LNCaP clone FGC (cell line): Measurements from ENCODE around the gene WWC2.

Experiments
- DNase-seq: peaks from one replicate; pipeline ENCODE4 v3.0.0-alpha.2; 2011; ENCODE audit warnings: low read depth
- H3K4me3 ChIP-seq: 2 replicates; pipeline ENCODE4 v1.5.1; 2011; ENCODE audit warnings: mild to moderate bottlenecking, low read depth, low read length, control low read depth
- CTCF ChIP-seq: IDR thresholded peaks from 2 replicates; pipeline ENCODE4 v1.5.1; 2012; ENCODE audit warnings: mild to moderate bottlenecking; ENCODE audit not compliant: control insufficient read depth, insufficient read depth; ENCODE audit errors: extremely low read depth

Gene WWC2

GRCh38 chr4:183073838-183074145 is 25.3 kb upstream of the WWC2 start:
- no peak for DNase-seq
- no peak overlapping the region for H3K4me3 ChIP-seq
- no peak for TF ChIP-seq CTCF

- no peak for DNase-seq
- no peak for TF ChIP-seq CTCF
- H3K4me3 ChIP-seq: no peak overlapping the region
Observed at GRCh38 chr4:183074288-183074990, 24.6 kb upstream of the WWC2 start.

GRCh38 chr4:183078634-183079033 is 20.4 kb upstream of the WWC2 start:
- TF ChIP-seq CTCF: no peak
- H3K4me3 ChIP-seq: no peak overlapping the region
- no peak for DNase-seq

DNA sequence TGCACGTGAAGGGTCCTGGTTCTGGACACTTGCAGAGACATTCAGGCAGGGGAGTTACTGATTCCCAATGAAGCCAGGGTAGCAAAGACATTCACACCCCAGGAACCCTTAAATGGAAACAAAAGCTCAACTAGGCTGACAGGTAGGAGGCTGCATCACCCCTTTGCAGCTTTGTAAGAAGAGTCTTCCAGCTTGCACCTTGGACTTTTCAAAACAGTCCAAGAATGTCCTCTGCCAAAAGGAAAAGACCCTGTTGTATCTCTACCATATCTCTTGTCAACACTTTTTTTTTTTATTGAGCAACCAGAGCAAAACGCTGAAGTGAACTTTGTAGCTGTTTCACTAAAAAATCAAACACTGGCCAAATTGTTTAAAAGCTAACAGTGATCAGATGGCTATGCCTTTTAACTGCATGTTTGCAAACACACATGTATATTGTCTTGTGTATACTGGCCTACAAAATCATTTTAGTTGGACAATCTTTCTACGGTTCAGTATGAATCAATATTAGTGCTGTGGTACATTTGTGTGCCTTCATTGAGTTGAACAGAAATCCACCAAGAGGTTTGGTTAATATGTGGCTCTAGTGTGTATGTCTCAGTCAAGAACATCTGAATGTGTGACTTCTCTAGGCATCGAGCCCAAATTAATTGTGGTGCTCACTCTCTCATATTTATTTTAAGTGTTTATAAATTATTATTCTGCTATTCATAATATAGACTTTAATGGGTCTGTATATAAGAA is 18.5 kb upstream of the WWC2 start:
- no peak for DNase-seq
- TF ChIP-seq CTCF: no peak
- no peak overlapping the region for H3K4me3 ChIP-seq

- H3K4me3 ChIP-seq: no peak overlapping the region
- no peak for DNase-seq
- no peak for TF ChIP-seq CTCF
Observed at GRCh38 chr4:183081116-183081469, 18.0 kb upstream of the WWC2 start.

DNA sequence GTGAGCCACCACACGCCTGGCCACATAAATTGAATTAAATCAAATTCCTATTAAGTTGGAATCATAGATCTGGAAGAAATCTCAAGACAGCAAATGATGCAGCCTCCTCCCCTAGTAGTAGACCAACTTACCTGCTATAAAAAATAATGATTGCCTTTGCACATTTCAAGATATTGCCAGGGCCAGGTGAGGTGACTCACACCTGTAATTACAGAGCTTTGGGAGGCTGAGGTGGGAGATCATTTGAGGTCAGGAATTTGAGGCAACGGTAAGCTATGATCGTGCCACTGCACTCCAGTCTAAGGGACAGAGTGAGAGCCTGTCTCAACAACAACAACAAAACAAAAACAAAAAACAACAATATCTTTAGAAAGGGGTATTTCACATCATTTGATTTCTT is 17.0 kb upstream of the WWC2 start:
- no peak for TF ChIP-seq CTCF
- no peak overlapping the region for H3K4me3 ChIP-seq
- no peak for DNase-seq

DNA sequence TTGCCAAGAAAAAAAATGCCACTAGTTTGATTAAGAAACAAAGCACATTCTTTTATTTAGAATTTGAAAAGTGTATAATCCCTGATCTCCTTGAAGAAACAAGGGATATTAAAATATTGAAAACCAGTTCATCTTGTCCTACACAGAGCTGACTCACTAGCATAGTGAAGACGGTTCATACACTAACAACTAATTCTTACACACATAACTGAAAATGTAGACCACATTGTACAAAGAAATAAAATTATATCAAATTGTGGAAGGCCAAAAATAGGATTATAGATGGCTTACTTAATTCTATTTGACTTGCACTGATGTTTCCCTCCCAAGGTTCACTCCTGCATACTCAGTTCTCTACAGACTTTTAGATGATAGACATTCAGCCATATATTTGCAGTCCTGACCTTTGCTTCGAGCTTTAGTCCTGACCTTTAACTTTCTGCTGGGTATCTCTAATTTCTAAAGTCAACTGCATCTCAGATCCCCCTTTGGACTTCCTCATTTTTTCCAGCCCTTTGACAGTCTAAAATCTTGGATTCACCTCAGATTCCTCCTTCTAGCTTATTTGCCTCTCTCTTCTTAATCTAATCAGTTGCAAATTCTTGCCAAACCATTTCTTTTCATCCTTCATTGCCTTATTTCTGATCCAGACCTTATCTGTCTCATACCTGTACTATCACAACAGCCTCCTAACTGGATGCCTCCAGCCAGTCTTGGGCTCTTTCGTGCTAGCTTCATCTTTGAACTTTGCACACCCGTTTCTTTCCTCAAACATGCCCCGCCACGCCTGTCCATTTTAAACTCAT is 4.5 kb upstream of the WWC2 start:
- no peak overlapping the region for H3K4me3 ChIP-seq
- no peak for DNase-seq
- no peak for TF ChIP-seq CTCF
